ENCODE measurements around the gene DNAH11.
"Not testable (repeated sequence)": the region's sequence is repeated elsewhere in the genome, so short reads cannot be mapped to it uniquely, and the experiment has no call there.

The DNAH11 gene

DNA sequence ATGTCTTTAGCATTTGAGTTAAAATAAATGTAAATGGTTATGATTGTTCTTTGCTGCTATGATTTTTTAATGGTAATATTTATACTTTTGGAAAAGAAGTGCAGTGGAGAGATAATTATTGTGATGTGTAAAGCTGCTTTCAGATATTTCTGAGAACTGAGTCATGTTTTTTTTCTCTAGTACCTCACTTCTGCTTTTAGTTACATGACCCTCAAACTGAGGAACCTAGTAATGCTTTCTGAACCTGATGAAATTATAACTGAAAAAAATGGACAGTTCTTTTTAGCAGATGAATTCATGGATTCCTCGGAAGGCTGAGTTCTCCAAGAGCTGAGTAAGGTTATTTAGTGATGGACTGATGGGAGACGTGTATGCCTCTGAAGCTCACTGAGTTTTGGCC lies 235.1 kb downstream of the DNAH11 start:
- DNase-seq, result no peak

DNA sequence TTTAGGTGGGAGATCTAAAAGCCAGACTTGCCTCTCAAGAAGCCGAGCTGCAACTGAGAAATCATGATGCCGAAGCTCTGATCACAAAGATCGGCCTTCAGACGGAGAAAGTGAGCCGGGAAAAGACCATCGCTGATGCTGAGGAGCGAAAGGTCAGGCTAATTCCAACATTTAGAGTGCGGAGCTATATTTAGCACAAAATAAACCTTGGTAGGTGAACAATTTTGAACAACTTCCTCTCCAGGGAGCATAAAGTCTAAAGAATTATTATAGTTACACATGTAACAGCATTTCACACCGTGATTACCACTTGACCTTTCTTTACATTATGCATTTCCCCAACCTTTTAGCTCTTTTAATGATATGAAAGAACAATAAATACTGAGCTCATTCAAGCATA lies 236.1 kb downstream of the DNAH11 start:
- DNase-seq, result no peak

DNA sequence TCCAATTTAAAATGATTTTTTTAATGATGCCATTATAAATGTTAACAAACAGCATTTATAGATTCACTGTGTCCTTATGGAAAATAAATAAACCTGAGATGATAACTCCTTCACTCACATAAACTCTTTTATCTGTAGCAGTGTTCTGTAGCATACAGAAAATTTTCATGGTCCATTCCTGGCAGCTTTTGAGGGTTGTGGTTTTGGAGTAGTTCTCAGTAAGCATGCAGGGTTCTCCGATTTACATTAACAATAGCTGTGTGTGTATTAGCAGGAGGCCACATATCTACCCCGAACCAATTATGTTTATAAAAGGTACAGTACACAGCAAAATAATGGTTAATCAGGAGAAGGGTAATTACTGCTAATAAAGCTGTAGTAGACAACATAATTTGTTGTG lies 240.2 kb downstream of the DNAH11 start:
- no peak for DNase-seq

DNA sequence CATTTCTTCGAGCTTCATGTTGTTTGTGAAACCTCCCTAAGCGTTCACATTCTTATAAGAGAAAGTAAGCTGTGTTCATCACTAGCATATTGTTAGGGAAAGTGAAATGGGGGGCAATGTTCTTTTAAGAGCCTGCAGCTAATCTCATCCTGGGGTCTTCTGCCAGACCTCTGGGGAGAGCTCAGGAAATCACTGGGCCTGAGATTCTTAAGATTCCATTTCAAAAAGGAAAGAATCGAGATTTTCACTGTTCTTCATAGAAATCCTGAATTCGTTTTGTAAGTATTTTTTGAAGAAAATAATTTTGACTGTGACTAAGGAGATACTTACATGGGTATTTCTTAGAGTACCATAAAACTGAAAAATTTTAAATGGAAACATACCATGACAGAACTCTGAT lies 242.2 kb downstream of the DNAH11 start:
- DNase-seq, result no peak

DNA sequence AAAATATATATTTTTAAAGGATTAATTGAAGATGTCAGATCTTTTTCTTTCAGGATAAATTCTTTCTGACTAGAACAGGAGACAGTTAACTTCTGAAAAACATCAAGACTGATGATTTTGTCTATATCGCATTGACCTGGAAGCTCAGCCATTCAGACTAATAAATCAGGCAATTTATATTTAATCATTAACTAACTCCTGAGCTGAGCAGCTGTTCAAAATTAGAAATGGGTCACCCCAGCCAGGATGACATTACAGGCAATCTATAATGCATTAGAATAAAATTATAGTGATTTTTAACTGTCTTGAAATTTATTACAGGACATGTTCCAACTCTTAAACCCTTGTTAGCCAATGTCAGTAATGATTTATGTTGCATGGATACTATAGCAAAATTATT lies 263.0 kb downstream of the DNAH11 start:
- no peak for DNase-seq

DNA sequence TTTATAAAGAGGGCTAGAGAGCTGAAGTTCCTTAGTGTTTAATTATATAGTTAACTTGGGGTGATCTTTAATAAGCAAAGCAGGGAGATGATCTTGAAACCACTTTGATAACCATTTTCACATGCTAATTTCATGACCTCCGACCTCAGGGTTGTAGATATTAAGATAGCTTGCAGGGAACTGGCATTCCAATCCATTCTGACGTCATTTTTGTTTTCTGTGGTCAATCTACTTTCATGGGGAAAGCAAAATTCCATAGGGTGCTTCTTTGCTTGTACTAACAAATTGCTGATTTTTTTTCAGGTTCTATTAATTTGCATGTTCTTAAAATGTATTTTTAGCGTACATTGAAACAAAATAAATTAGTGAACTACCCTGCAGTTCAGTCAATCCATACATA lies 263.5 kb downstream of the DNAH11 start:
- no peak for DNase-seq

DNA sequence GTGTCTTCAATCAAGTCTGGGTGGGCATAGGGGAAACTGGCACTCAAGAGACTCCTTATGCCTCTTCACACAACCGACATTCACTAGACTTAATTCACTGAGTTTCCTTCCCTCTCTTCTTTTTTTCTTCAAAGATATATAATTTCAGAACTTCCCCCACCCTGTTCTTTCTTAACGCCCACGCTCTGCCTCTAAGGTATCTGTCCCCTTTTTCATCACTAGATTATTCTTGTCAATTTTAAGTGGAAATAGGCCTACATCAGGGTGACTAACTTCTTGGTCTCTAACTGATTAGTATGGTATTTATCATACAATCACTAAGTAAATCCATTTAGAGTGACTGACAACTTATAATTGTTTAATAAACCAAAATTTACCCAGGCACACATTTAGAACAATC lies 276.2 kb downstream of the DNAH11 start:
- DNase-seq, result no peak

DNA sequence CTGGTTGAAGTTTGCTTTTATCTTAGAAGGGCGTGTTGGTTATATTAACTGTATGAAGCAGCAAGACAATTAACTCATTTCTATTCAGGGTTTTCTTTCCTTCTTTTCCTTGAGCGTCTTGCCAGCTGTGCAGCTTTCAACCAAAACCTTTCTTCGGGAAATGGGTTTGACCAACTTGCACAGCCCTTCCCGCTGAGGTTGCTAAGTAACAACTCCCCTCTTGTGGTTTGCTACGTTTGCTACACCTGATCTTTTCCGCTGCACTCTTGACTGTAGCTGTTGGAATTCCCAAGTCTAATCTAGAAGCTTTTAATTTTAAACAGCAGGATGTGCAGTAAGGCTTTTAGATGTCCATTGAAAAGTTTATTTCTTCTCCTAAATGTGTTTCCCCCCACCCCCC lies 286.0 kb downstream of the DNAH11 start:
- no peak for DNase-seq

DNA sequence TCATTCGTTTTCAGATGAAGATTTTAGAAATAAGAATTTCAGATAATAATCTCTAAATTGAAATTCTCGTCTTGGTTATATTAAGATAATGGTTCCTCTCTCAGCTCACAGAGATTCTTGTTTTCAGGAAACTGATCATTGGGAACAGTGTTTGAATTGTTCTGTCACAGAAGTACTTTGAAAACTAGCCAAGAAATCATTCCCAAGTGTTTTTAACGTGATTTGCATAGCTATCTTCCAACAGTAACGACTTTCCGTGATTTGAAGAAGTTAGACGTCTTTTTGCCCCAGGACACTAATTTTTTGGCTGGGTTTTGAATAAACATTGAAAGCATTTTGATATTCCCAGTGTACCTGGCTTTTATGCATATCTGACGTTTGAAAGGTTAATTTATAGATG lies 286.9 kb downstream of the DNAH11 start:
- no peak for DNase-seq

DNA sequence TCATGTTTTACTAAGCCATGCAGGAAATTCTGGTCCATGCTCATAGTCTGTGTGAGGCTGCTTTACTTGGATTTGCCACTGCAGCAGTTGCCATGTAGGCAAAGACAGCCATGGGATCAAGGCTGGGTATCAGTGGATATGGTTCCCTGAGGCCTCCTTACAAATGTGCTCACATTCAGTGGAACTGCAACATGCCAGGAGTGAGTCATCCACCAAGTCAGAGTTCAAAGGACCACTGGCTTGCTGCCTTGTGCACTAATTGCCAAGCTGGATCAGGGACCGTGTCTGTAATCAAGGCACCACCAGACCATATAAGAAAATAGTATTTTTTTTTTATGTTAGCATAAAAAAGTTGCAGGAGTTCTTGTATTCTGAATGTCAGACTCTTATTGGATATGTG lies 301.9 kb downstream of the DNAH11 start:
- no peak for DNase-seq

DNA sequence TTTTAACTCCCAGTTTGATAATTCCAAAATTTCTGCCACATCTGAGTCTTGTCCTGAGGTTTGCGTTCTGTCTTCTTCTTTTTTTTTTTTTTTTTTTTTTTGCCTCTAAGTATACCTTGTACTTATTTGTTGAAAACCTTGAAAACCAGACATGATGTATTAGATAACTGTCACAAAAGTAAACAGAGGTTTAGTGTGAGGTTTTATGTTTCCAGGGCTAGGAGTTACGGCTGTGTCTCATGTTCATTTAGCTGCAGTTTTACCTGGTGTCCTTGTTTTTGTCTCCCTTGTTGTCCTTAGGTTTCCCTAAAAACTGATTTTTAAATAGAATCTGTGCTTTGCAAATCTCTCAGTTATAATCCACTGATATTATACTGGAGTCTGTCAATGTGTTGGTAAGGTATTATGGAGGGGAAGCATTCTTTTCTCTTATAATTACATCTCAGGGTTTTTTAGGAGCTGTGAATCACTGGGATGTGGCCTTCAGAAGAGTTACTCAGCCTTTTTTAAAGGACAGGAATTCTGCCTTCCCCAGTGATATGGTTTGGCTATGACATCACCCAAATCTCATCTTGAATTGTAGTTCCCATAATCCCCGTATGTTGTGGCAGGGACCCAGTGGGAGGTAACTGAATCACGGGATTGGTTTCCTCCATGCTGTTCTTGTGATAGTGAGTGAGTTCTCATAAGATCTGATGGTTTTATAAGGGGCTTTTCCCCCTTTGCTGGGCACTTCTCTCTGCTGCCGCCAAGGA lies 307.9 kb downstream of the DNAH11 start:
- DNase-seq, result no peak

DNA sequence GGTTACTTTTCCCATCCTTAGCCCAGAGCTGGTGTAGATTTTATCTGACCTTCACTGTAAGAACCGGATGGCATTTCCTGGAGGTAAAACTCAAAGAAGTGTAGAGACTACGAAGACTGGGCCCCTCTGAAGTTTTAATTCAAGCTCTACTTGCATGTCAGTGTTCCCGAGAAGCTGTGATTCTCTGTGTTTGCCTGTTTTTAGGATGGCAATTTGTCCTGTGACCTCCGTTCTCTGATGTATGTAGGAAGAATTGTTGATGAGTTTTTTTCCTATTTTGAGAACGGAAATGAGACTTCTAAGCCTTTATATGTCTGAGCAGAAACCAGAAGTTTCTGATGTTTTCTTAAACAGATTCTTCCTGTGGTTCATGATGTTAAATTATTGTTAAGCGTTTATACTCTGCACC lies 308.7 kb downstream of the DNAH11 start:
- DNase-seq, result no peak

DNA sequence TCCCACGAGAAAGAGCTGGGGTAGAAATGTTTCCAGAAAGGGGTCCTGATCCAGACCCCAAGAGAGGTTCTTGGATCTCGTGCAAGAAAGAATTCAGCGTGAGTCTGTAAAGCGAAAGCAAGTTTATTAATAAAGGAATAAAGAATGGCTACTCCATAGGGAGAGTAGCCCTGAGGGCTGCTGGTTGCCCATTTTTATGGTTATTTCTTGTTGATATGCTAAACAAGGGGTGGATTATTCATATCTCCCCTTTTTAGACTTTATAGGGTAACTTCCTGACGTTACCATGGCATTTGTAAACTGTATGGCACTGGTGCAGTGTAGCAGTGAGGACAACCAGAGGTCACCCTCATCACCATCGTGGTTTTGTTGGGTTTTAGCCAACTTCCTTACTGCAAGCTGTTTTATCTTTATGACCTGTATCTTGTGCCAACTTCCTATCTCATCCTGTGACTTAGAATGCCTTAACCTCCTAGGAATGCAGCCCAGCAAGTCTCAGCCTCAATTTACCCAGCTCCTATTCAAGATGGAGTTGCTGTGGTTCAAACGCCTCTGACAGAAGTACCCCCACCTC lies 322.9 kb downstream of the DNAH11 start:
- DNase-seq, result not testable (repeated sequence)

DNA sequence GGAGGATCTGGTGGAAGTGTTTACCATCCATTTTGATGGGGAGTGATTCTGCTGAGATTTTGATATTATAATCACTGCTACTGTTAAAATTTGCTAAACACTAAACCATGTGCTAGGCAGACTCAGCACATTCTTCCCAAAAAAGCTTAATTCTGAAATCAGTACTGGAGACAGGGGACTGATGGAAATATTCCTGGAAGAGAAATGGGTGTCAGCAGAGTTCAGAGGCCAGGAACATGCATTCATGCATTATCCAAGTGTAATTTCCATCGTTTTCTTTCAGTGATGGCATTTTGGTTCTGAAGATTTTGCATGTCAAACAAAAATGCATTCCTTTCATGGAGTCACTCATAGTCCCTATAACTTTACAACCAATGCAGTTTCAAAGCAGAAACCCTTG lies 323.9 kb downstream of the DNAH11 start:
- DNase-seq, result no peak

DNA sequence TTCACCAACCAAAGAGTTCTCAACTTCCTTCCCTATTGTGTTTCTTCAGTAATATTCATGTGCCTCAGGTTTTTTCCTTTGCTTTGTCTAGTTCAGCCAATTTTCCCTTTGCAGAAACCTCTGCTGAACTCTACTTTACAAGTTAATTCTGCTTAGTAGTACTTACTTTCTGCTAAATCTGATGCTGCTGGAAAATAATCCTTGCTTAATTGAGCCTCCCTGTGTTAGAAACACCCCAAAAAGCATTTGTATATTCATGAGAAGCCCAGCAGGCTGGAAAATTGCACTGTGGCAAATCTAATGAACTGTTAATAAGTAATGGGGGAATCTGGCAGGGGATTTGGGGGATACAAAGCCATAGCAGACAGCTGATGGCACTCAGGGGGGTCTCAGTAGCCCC lies 324.4 kb downstream of the DNAH11 start:
- no peak for DNase-seq

DNA sequence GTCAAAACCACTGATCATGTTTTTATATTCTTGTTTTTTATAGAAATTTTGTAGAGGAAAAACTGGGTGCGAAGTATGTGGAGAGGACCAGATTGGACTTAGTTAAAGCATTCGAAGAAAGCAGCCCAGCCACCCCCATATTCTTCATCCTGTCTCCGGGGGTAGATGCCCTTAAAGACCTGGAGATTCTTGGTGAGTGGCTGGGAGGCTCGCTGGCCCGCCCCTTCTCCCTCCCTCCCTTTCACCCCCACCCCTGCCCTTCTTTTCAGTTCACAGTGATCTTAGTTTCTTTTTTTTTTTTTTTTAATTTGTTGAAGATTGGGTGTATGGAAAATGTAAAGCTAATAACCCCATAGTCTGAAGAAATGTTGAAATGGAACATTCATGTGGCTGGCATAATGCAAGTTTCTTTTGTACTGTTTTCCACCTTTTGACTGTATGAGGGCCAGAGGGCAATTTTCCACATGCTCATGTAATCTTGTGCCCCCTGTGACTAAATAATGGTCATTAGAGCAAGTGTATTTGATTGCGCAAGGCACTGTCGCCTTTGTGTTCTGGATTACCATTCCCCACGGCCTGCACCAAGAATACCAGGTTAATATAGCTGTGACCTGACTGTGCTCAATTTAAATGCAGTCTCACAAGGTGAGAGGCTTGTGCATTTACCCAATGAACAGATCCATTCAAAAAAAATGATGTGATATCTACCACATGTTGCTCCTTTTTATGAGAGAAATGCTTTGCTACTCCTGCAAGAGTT lies 325.2 kb downstream of the DNAH11 start:
- DNase-seq, result no peak

DNA sequence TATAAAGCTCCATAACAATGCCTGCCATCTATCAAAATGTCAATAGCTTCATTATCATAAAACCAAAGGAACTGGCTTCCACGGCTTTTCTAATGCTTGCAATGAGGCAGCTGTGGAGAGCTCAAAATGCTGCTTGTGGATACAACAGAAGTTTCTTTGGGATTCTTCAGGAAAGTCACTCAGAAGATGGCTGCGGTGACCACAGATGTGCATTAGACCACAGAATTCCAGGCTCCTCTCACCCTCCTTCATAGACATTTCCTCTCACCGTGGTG lies 325.7 kb downstream of the DNAH11 start:
- DNase-seq, result no peak

DNA sequence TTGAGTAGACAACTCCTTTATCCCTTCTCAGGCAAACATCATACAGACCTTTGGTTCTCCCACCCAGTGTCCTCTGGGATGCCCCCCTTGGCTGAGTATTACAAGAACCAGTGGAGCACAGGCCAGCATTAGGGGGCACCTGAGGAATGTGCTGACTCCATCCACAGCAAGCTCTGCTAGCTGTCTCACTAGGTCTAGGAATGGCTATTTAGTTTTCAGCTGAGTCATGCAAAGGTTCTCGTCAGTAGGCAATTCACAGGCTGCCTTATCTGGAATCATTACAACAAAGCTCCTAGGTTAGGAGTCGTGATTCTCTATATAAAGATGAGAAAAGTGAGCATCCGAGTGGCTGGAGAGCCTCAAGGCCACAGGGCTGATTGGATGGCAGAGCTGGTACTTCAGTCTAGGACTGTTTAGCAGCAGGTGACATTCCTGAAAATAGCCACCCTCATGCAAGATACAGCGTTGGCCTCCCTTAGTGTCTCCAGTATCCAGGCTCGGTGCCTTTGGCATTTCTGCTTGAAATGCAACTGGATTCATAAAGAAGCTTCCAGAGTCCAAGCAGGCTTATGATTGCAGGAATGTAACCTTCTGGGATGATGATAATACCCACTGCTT lies 327.1 kb downstream of the DNAH11 start:
- no peak for DNase-seq

DNA sequence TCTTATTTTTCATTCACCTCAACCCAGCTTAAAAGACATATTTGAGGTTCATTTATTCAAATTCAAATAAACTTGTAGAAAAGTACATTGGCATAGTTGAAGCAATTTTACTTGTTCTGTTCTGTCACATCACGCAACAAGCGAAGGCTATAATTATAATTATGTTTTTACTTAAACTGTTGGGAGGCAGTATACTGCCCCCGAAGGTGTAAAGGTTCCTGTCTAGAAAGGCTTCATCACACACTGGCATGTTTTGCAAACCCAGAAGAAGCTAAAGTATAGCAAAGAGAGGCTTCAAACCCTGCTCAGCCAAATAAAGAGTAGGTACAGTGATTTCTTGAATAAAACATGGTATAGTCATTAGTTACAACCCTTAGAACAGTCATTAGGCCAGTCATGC lies 340.2 kb downstream of the DNAH11 start:
- DNase-seq, result no peak

DNA sequence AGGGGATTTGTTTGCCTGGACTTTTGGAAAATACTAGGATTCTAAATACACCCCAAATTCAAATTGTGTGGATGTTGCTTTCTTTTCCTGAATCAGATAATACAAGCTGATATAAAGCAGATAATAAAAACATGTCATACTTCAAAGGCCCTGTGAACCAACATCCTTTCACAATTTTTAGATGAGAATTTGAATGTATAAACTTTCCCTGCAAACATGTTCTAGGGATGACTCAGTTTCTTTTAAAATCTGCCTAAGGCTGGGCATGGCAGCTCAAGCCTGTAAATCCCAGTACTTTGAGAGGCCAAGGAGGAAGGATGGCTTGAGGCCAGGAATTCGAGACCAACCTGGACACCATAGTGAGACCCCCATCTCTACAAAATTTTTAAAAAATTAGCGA lies 340.7 kb downstream of the DNAH11 start:
- DNase-seq, result not testable (repeated sequence)

DNA sequence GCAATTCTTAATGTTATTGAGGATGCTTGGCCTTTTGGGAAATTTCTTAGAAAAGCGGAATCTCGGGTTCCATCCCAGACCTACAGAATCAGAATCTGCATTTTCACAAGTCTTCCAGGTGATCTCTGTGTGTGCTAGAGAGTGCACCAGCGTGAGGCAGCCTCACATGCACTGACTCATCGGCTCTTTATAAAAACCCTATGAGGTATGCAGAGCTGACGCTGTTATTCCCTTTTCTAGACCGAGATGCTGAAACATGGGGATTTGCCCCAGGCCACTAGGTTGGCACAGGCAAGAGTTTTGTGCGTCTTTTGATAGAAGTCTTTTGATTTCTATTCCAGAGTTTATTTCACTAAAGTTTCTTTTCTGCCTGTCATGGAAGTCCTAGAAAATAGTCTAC lies 341.7 kb downstream of the DNAH11 start:
- DNase-seq, result no peak

DNA sequence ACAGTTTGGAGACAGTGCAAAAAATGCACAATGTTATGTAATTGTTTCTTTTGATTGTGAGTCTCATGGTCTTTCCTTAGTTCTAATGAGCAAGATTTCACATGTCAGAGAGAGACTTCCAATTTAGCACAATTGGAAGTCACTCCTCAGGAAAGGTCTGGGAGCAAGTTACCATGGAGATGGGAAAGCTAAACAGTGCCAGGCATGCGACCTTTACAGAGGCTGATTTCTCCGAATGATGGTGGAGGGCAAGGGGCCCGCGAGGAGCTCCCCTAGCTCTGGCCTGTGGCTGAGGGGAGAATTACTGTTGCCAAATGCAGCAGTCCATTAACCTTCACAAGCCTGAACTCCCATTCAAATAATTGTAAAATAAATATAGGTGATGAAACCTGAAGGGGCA lies 343.6 kb downstream of the DNAH11 start:
- no peak for DNase-seq

DNA sequence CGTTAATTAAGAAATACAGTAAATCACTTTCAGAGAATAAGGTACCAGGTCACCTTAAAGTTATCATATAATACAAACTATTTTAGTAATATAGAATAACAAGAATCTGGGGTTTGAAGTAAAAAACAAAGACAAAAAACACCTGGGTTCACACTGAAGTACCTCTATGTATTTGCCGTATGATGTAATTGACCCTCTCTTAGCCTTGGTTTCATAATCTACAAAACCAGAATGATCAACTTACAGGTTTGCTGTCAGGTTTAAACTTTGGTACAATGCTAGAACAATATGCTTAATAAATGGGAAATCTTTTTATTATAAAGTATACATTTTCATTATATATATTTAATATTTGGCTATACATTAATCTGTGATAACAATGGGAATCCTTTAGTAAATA lies 344.5 kb downstream of the DNAH11 start:
- DNase-seq, result no peak

DNA sequence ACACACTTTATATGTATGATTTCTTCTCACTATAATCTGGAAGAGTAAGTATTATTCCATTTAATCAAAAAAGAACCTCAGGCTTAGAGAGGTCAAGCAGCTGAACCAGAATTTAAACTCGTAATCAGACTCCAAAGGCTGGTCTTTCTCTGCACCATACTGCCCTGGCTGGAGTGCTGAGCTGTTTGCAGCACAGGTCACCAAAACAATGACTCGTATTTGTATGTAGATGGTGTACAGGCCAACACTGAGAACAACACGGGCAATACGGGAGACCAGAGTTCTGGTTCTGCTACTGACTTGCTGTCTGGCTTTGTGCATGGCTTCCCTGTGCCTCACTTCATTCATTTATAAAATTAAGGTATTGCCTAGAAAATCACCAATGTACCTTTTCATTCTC lies 344.9 kb downstream of the DNAH11 start:
- DNase-seq, result no peak

All from NCI-H2171 treated with DMSO at 0.1 percent for 48 hours (cell line).